CD4-positive, alpha-beta T cell (primary cell): ENCODE results near the gene TTLL6. TPM values are rescaled to one million over a fixed set of nuclear protein-coding genes. Genes with fewer than 3 reads are reported as not detected.

Experiments used
- ATAC-seq: fragments of 200-7000 bp; cut with Tn5 transposase; one replicate; pipeline ENCODE4 v1.10.0; 2022; ENCODE audit warnings: mild to moderate bottlenecking; ENCODE audit not compliant: poor library complexity
- CTCF ChIA-PET: fragments of 350-600 bp; sonication (Branson Sonifier 250); formaldehyde crosslinking; loops from one replicate; lab custom pipeline; 2021; ENCODE audit warnings: antibody characterized with exemption, inconsistent platforms; lab: Charles Lee
- POLR2A ChIA-PET: fragments of 350-600 bp; sonication (Branson Sonifier 250); formaldehyde crosslinking; loops from one replicate; lab custom pipeline; 2021; ENCODE audit warnings: antibody characterized with exemption, inconsistent platforms; lab: Charles Lee
- DNase-seq, 14 experiments: peaks; one replicate each; pipeline ENCODE4 v3.0.0-alpha.2; 2013 to 2020; ENCODE audit warnings: mixed read lengths in 2 of 14
- H3K27ac ChIP-seq, 2 donors: one replicate each; pipeline versions ENCODE4 v1.5.1 to v1.7.0; 2013; ENCODE audit warnings: low read length in 2 of 2, low read depth in 1 of 2, mild to moderate bottlenecking in 1 of 2
- H3K27me3 ChIP-seq, 2 experiments: 1 replicate in 1 of 2; 2 replicates in 1 of 2; pipeline versions ENCODE4 v1.6.1 to v1.7.0; 2013; ENCODE audit warnings: low read length in 2 of 2, control low read depth in 1 of 2, mild to moderate bottlenecking in 1 of 2, moderate library complexity in 1 of 2; ENCODE audit not compliant: insufficient read depth in 2 of 2, control insufficient read depth in 1 of 2
- H3K36me3 ChIP-seq: one replicate; pipeline ENCODE4 v1.6.1; 2013; ENCODE audit warnings: low read length, control low read depth; ENCODE audit not compliant: insufficient read depth
- H3K4me1 ChIP-seq: one replicate; pipeline ENCODE4 v1.6.1; 2013; ENCODE audit warnings: low read length, control low read depth; ENCODE audit not compliant: insufficient read depth
- H3K4me3 ChIP-seq: one replicate; pipeline ENCODE4 v1.5.1; 2013; ENCODE audit warnings: mild to moderate bottlenecking, low read length, moderate library complexity
- H3K9me3 ChIP-seq, 2 experiments: 1 replicate in 1 of 2; 2 replicates in 1 of 2; pipeline versions ENCODE4 v1.6.1 to v1.7.0; 2013; ENCODE audit warnings: low read length in 2 of 2, mild to moderate bottlenecking in 2 of 2, control low read depth in 1 of 2, moderate library complexity in 1 of 2; ENCODE audit not compliant: control insufficient read depth in 1 of 2, insufficient read depth in 1 of 2
- H3K27ac Mint-ChIP-seq: one replicate; pipeline ENCODE4 v1.8.0; 2020; ENCODE audit warnings: mixed read lengths
- H3K27me3 Mint-ChIP-seq: one replicate; pipeline ENCODE4 v1.8.0; 2021; ENCODE audit warnings: mixed read lengths
- H3K36me3 Mint-ChIP-seq: one replicate; pipeline ENCODE4 v1.8.0; 2021; ENCODE audit warnings: low read depth, mixed read lengths
- H3K4me1 Mint-ChIP-seq: one replicate; pipeline ENCODE4 v1.8.0; 2021; ENCODE audit warnings: low read depth, mixed read lengths
- H3K4me3 Mint-ChIP-seq: one replicate; pipeline ENCODE4 v1.8.0; 2020; ENCODE audit warnings: mild to moderate bottlenecking, mixed read lengths
- H3K9me3 Mint-ChIP-seq: one replicate; pipeline ENCODE4 v1.8.0; 2020; ENCODE audit warnings: mixed read lengths
- intact Hi-C, 2 experiments: fragments of 100-400 bp; cut with DNase I in 1 of 2; cut with micrococcal nuclease in 1 of 2; formaldehyde crosslinking; loops; one replicate each; pipeline versions ENCODE4 v1.15.1 to v1.9.0; 2023 to 2025; cut with DNase I, micrococcal nuclease
- total RNA-seq, 174 experiments: library from RNA in 2 of 174; stranded (reverse) in 2 of 174; gene quantifications; one replicate each; pipeline ENCODE4 v1.2.3 and lab custom pipeline; 2021 to 2026
- TF ChIP-seq, protein P1 (sequence below): fragments of 200-600 bp; IDR thresholded peaks from one replicate; pipeline ENCODE4 v1.8.0; 2022; ENCODE audit warnings: antibody characterized with exemption, mild to moderate bottlenecking

The TTLL6 gene
- total RNA-seq, 2 experiments from 2014 or later: not detected

DNA sequence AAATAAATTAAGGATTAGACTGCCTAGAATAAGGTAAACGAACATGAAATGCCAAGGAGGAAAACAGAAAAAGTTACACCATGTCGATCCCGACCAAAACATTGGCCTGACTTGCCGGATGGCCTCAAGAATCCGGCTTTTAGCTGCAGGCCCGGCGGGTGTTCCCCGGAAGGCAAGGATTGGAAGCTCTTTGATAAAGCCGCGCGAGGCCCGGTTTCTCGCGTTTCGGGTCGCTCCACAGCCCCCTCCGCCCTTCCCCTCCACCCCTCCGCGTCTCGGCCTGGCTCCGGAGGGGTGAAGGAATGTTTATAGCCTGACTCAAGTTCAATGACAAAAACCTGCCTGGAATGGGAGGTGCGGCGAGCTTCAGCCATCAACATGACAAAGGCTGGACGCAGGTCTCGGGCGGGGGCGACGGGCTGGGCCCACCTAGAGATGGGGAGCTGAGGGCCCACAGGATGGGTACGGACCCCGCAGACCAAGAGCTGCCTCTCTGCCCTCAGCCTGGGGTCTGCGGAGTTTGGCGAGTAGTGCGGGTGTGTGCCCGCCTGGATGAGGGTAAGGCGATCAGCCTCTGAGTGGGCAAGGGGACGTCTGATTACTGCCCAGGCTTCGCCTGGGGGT, 97.3 kb downstream of the TTLL6 start:
- DNase-seq (no peak), ATAC-seq (no peak)
- H3K9me3 ChIP-seq: peaks cover 0 to 50% of the 10 kb centered on the region in 2 experiments
- Mint-ChIP-seq H3K4me3 (no peak overlapping the region), H3K4me1 (peaks cover 45% of the 10 kb centered on the region), H3K27ac (no peak overlapping the region), H3K9me3 (no peaks in the 10 kb centered on the region), H3K36me3 (no peaks in the 10 kb centered on the region), H3K27me3 (peaks cover 100% of the 10 kb centered on the region)
- H3K4me3 ChIP-seq: no peak overlapping the region
- no peaks in the 10 kb centered on the region for H3K36me3 ChIP-seq
- TF ChIP-seq, protein P1, sequence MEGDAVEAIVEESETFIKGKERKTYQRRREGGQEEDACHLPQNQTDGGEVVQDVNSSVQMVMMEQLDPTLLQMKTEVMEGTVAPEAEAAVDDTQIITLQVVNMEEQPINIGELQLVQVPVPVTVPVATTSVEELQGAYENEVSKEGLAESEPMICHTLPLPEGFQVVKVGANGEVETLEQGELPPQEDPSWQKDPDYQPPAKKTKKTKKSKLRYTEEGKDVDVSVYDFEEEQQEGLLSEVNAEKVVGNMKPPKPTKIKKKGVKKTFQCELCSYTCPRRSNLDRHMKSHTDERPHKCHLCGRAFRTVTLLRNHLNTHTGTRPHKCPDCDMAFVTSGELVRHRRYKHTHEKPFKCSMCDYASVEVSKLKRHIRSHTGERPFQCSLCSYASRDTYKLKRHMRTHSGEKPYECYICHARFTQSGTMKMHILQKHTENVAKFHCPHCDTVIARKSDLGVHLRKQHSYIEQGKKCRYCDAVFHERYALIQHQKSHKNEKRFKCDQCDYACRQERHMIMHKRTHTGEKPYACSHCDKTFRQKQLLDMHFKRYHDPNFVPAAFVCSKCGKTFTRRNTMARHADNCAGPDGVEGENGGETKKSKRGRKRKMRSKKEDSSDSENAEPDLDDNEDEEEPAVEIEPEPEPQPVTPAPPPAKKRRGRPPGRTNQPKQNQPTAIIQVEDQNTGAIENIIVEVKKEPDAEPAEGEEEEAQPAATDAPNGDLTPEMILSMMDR: no peak
- ChIA-PET POLR2A (interaction anchor here (1.0 to 1.2 kb wide), 2 partner anchors 12 to 24 kb away, joined by 3 to 4 read pairs; no protein-coding TSS in a partner anchor), CTCF (interaction anchor here (1.1 kb wide), 1 partner anchor 159 kb away, joined by 3 read pairs; no protein-coding TSS in a partner anchor)
- intact Hi-C loops: loop anchor here in 1 of 2 experiments (2.0 to 5.0 kb wide), 2 partner anchors 29 to 278 kb away; partner anchors contain the start of gene IGF2BP1
- H3K27ac ChIP-seq: no peak overlapping the region
- peaks cover 83 to 96% of the 10 kb centered on the region in 2 experiments for H3K27me3 ChIP-seq
- peaks cover 51% of the 10 kb centered on the region for H3K4me1 ChIP-seq

DNA sequence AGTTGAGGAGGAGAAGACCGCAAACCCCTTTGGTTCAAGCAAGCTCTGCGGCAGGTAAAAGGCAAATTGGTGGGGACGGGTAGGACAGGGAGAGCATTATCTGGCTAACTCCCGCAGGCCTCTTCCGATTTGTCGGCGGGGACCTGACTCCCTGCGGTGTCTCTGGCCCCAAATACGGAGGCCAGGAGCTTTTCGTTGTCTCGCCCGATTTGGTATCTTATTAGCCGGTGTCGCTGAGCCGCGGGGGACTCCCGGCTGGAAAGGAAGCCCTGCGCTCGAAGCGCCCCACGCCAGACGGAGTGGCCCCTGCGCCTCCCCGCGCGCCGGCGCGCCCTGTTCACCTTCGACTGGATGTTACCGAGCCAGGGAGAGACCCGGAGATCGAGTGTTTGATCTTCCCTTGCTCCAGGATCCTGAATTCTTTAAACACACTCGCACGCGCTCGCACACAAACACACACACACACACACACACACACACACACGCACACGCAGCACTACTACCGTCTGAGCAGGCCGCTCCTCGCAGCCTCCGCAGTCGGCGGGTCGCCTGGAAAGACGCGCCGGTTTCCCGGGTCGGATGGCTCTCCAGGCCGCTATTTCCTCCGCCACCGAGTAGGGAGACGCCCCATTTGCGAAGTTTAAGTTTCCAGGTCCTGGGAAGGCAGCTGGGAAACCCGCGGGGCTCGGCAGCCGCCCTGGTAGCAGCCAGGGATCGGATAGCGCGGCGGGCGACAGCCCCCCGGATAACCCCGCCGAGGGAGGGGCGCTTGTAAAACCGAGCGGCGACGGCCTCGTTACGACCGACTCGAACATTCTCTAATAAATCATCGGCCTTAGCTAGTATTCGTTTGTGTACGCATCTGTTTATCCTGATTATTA, 98.0 kb downstream of the TTLL6 start:
- H3K27me3 ChIP-seq: peaks cover 77 to 96% of the 10 kb centered on the region in 2 experiments
- DNase-seq (peak in 3 of 14 experiments; percentile 37 to 43 (median 40)), ATAC-seq (peak; percentile 40)
- H3K4me1 Mint-ChIP-seq: peaks cover 38% of the 10 kb centered on the region
- no peak overlapping the region for H3K27ac Mint-ChIP-seq
- ChIA-PET POLR2A (interaction anchor here (1.0 to 1.5 kb wide), 3 partner anchors 10 to 25 kb away, joined by 3 to 6 read pairs (median 4); partner anchors contain the start of gene HOXB13), CTCF (interaction anchor here (1.1 kb wide), 2 partner anchors 12 to 160 kb away, joined by 3 read pairs; no protein-coding TSS in a partner anchor)
- peaks cover 100% of the 10 kb centered on the region for H3K27me3 Mint-ChIP-seq
- TF ChIP-seq, protein P1: no peak
- no peaks in the 10 kb centered on the region for H3K36me3 ChIP-seq
- H3K9me3 Mint-ChIP-seq: no peaks in the 10 kb centered on the region
- no peak overlapping the region for H3K4me3 ChIP-seq
- peaks cover 43% of the 10 kb centered on the region for H3K4me1 ChIP-seq
- intact Hi-C loops: loop anchor here in 1 of 2 experiments (2.0 kb wide), 1 partner anchor 30 kb away; no protein-coding TSS in a partner anchor
- no peaks in the 10 kb centered on the region for H3K36me3 Mint-ChIP-seq
- peaks cover 0 to 44% of the 10 kb centered on the region in 2 experiments for H3K9me3 ChIP-seq
- peak overlapping the region; percentile 20 for H3K4me3 Mint-ChIP-seq
- H3K27ac ChIP-seq: no peak overlapping the region

DNA sequence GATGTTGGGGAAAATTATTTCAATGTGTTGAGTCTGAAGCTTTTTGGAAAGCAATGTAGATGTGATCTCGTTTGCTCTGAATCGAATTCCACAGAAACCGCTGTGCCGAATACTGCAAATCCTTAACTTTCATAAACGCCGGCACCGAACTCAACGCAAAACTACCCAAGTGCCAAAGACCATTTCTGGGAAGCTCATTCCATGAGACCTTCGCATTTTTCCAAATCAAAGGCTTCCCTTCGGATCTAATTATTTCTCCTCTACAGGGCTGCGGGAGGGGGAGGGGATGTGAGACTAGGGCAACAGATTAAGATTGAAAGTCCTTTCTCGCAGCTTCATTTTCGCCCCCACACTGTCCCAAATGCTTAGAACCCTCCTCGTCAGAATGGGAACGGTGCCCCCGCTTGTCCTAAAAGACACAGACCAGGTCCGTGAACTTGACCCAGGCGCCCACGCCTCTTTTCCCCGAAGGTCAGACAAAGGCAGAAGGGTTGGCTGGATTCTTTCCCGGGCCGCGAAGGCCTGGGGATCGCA, 98.7 kb downstream of the TTLL6 start:
- ChIA-PET POLR2A (interaction anchor here (0.8 to 1.6 kb wide), 3 partner anchors 11 to 40 kb away, joined by 3 to 6 read pairs (median 4); partner anchors contain the start of gene HOXB13), CTCF (interaction anchor here (1.1 kb wide), 1 partner anchor 13 kb away, joined by 3 read pairs; no protein-coding TSS in a partner anchor)
- peaks cover 36% of the 10 kb centered on the region for H3K4me1 ChIP-seq
- ATAC-seq (no peak), DNase-seq (no peak)
- H3K4me3 ChIP-seq: no peak overlapping the region
- H3K27me3 ChIP-seq: peaks cover 75 to 95% of the 10 kb centered on the region in 2 experiments
- H3K9me3 ChIP-seq: peaks cover 0 to 39% of the 10 kb centered on the region in 2 experiments
- no peak overlapping the region for H3K4me3 Mint-ChIP-seq
- peaks cover 99% of the 10 kb centered on the region for H3K27me3 Mint-ChIP-seq
- no peaks in the 10 kb centered on the region for H3K36me3 Mint-ChIP-seq
- no peak overlapping the region for H3K27ac Mint-ChIP-seq
- TF ChIP-seq, protein P1: no peak
- intact Hi-C loops: loop anchor here in 1 of 2 experiments (2.0 kb wide), 1 partner anchor 31 kb away; no protein-coding TSS in a partner anchor
- peaks cover 31% of the 10 kb centered on the region for H3K4me1 Mint-ChIP-seq
- H3K9me3 Mint-ChIP-seq: no peaks in the 10 kb centered on the region
- no peaks in the 10 kb centered on the region for H3K36me3 ChIP-seq
- H3K27ac ChIP-seq: no peak overlapping the region
